ENCODE measurements around the gene RHO.

GRCh38 chr3:129562803-129563202 lies 34.4 kb downstream of the RHO start:
- TF ChIP-seq CTCF (IDR thresholded peaks at IDR 0.05; ENCODE audit: insufficient read depth, low read length, poor library complexity, severe bottlenecking) (no peak), EZH2phosphoT487 (conservative IDR thresholded peaks at IDR 0.05; ENCODE audit: low read length) (no peak)
